Measurements from ENCODE around the gene LSM8. TPM values are rescaled to one million over a fixed set of nuclear protein-coding genes. Genes with fewer than 3 reads are reported as not detected.
A peak's percentile ranks its signal among the peaks of the same experiment; 100 is the strongest.
"Not testable (repeated sequence)": the region's sequence is repeated elsewhere in the genome, so short reads cannot be mapped to it uniquely, and the experiment has no call there.

Gene LSM8
- total RNA-seq = 10 to 100 TPM; 13.4 to 37.0 TPM
- 10 to 100 TPM; 10.2 to 22.9 TPM for polyA plus RNA-seq

DNA sequence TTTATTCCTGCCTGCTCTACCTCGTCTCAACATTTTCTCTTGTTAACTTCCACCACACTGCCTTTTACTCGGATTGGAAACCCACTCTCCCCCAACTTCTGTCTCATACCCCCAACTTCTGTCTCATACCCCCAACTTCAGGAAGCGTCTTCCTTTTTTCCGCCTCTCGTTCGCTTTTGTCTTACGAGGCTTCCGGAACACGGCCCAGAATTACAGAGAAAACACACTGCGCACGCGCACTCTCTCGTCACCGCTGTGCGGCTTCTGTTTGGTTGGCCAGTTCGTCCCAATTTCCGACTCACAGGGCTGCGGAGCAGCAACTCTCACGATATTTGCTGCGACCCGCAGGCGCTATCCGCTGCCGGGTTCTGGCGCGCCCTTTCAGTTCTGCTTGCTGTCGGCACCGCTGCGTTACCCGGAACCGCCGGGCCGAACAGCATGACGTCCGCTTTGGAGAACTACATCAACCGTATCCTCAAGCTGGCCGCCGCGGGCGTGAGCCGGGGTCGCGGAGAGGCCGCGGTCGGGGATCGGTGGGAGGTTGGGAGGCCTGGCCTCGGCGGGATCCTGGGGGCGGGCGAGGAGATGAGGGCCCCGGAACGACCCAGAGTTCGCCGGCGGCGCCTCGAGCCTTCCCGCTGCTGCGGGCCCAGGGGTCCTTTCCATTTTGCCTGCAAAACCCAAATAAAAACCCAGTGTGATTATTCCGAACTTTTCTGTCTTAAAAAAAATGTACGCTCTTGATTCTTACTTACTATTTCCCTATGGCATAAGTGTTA is at the start of gene LSM8:
TSS of gene LSM8 (plus strand) at position 379 of the 779 bp plus-strand sequence. CDS start at position 439, 60 bp downstream.
- H3K9me3 ChIP-seq (ENCODE audit: control insufficient read depth in 4 of 4, low read length in 3 of 4) = no peaks in the 10 kb centered on the region
- TF ChIP-seq FOXA2 (IDR thresholded peaks at IDR 0.05) = no peak
- peak; percentile 39 to 90 for TF ChIP-seq GABPA (IDR thresholded peaks at IDR 0.05 in 1 of 2, conservative IDR thresholded peaks at IDR 0.05 in 1 of 2)
- no peak for TF ChIP-seq HNF4G (IDR thresholded peaks at IDR 0.05)
- TF ChIP-seq, protein P1, sequence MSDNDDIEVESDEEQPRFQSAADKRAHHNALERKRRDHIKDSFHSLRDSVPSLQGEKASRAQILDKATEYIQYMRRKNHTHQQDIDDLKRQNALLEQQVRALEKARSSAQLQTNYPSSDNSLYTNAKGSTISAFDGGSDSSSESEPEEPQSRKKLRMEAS (IDR thresholded peaks at IDR 0.05) = peak; percentile 54
- TF ChIP-seq, protein P2, sequence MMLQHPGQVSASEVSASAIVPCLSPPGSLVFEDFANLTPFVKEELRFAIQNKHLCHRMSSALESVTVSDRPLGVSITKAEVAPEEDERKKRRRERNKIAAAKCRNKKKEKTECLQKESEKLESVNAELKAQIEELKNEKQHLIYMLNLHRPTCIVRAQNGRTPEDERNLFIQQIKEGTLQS (IDR thresholded peaks at IDR 0.05) = no peak
- peak; percentile 15 for TF ChIP-seq SP1 (IDR thresholded peaks at IDR 0.05)
- no peak for TF ChIP-seq RAD21 (IDR thresholded peaks at IDR 0.05)
- no peak for TF ChIP-seq JUND (IDR thresholded peaks at IDR 0.05)
- TF ChIP-seq, protein P3, sequence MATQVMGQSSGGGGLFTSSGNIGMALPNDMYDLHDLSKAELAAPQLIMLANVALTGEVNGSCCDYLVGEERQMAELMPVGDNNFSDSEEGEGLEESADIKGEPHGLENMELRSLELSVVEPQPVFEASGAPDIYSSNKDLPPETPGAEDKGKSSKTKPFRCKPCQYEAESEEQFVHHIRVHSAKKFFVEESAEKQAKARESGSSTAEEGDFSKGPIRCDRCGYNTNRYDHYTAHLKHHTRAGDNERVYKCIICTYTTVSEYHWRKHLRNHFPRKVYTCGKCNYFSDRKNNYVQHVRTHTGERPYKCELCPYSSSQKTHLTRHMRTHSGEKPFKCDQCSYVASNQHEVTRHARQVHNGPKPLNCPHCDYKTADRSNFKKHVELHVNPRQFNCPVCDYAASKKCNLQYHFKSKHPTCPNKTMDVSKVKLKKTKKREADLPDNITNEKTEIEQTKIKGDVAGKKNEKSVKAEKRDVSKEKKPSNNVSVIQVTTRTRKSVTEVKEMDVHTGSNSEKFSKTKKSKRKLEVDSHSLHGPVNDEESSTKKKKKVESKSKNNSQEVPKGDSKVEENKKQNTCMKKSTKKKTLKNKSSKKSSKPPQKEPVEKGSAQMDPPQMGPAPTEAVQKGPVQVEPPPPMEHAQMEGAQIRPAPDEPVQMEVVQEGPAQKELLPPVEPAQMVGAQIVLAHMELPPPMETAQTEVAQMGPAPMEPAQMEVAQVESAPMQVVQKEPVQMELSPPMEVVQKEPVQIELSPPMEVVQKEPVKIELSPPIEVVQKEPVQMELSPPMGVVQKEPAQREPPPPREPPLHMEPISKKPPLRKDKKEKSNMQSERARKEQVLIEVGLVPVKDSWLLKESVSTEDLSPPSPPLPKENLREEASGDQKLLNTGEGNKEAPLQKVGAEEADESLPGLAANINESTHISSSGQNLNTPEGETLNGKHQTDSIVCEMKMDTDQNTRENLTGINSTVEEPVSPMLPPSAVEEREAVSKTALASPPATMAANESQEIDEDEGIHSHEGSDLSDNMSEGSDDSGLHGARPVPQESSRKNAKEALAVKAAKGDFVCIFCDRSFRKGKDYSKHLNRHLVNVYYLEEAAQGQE (IDR thresholded peaks at IDR 0.05) = peak; percentile 94
- TF ChIP-seq FOXA1 (IDR thresholded peaks at IDR 0.05) = no peak
- TF ChIP-seq HNF4A (conservative IDR thresholded peaks at IDR 0.05) = no peak
- TF ChIP-seq EGR1 (IDR thresholded peaks at IDR 0.05; ENCODE audit: low read depth in 2 of 2) = peak in 1 of 2 donors; percentile 50
- TF ChIP-seq RXRA (IDR thresholded peaks at IDR 0.05) = no peak
- no peak for TF ChIP-seq NR2F2 (IDR thresholded peaks at IDR 0.05)
- TF ChIP-seq YY1 (IDR thresholded peaks at IDR 0.05) = peak; percentile 54
- TF ChIP-seq TAF1 (conservative IDR thresholded peaks at IDR 0.05) = peak; percentile 95
- TF ChIP-seq, protein P4, sequence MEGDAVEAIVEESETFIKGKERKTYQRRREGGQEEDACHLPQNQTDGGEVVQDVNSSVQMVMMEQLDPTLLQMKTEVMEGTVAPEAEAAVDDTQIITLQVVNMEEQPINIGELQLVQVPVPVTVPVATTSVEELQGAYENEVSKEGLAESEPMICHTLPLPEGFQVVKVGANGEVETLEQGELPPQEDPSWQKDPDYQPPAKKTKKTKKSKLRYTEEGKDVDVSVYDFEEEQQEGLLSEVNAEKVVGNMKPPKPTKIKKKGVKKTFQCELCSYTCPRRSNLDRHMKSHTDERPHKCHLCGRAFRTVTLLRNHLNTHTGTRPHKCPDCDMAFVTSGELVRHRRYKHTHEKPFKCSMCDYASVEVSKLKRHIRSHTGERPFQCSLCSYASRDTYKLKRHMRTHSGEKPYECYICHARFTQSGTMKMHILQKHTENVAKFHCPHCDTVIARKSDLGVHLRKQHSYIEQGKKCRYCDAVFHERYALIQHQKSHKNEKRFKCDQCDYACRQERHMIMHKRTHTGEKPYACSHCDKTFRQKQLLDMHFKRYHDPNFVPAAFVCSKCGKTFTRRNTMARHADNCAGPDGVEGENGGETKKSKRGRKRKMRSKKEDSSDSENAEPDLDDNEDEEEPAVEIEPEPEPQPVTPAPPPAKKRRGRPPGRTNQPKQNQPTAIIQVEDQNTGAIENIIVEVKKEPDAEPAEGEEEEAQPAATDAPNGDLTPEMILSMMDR (IDR thresholded peaks at IDR 0.05; ENCODE audit: low read depth, low read length, missing input control) = no peak
- TF ChIP-seq, protein P5, sequence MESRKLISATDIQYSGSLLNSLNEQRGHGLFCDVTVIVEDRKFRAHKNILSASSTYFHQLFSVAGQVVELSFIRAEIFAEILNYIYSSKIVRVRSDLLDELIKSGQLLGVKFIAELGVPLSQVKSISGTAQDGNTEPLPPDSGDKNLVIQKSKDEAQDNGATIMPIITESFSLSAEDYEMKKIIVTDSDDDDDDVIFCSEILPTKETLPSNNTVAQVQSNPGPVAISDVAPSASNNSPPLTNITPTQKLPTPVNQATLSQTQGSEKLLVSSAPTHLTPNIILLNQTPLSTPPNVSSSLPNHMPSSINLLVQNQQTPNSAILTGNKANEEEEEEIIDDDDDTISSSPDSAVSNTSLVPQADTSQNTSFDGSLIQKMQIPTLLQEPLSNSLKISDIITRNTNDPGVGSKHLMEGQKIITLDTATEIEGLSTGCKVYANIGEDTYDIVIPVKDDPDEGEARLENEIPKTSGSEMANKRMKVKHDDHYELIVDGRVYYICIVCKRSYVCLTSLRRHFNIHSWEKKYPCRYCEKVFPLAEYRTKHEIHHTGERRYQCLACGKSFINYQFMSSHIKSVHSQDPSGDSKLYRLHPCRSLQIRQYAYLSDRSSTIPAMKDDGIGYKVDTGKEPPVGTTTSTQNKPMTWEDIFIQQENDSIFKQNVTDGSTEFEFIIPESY (IDR thresholded peaks at IDR 0.05) = peak; percentile 99
- peaks cover 0 to 7% (median 2%) of the 10 kb centered on the region in 4 donors for H3K36me3 ChIP-seq (ENCODE audit: control insufficient read depth in 4 of 4, insufficient read depth in 3 of 4, low read depth in 1 of 4, low read length in 3 of 4)
- H3K4me1 ChIP-seq (ENCODE audit: control insufficient read depth in 4 of 4, insufficient read depth in 4 of 4, low read length in 3 of 4) = peaks cover 6 to 18% (median 10%) of the 10 kb centered on the region in 4 donors
- H3K4me3 ChIP-seq (ENCODE audit: low read depth in 1 of 3, low read length in 3 of 3) = peak within 1 kb of the TSS; percentile 68 to 83 (median 72)
- peak within 1 kb of the TSS; percentile 72 to 94 for H3K9ac ChIP-seq (ENCODE audit: low read depth in 1 of 2, low read length in 2 of 2)
- H3K27me3 ChIP-seq (ENCODE audit: control insufficient read depth in 4 of 4, insufficient read depth in 4 of 4, low read length in 3 of 4) = no peaks in the 10 kb centered on the region
- DNase-seq (ENCODE audit: low spot score) = peak; percentile 94
- under 1% methylated on average over 62 of the region's 62 CpGs for WGBS
- peak within 1 kb of the TSS; percentile 62 to 65 for H3K27ac ChIP-seq (ENCODE audit: low read depth in 1 of 2, low read length in 2 of 2)

DNA sequence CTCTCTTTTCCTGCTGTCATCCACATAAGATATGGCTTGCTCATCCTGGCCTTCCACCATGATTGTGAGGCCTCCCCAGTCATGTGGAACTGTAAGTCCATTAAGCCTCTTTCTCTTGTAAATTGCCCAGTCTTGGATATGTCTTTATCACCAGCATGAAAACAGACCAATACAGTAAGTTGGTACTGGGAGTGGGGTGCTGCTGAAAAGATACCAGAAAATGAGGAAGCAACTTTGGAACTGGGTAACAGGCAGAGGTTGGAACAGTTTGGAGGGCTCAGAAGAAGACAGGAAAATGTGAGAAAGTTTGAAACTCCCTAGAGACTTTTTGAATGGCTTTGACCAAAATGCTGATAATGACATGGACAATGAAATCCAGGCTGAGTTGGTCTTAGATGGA is 49.5 kb upstream of the LSM8 start:
- DNase-seq (ENCODE audit: low spot score); H3K4me3 ChIP-seq (ENCODE audit: low read depth in 1 of 3, low read length in 3 of 3): not testable (repeated sequence)

More for the DNA sequence above, 49.5 kb upstream of the LSM8 start:
- H3K36me3 ChIP-seq (ENCODE audit: control insufficient read depth in 4 of 4, insufficient read depth in 3 of 4, low read depth in 1 of 4, low read length in 3 of 4); H3K4me1 ChIP-seq (ENCODE audit: control insufficient read depth in 4 of 4, insufficient read depth in 4 of 4, low read length in 3 of 4); H3K27ac ChIP-seq (ENCODE audit: low read depth in 1 of 2, low read length in 2 of 2); H3K27me3 ChIP-seq (ENCODE audit: control insufficient read depth in 4 of 4, insufficient read depth in 4 of 4, low read length in 3 of 4); H3K9me3 ChIP-seq (ENCODE audit: control insufficient read depth in 4 of 4, low read length in 3 of 4); H3K9ac ChIP-seq (ENCODE audit: low read depth in 1 of 2, low read length in 2 of 2): not testable (repeated sequence)
